GM13977 (cell line): ENCODE data around the gene KPNA2.

Experiments used
- DNase-seq: peaks from one replicate; pipeline ENCODE4 v3.0.0; 2012; ENCODE audit warnings: low spot score
- CTCF ChIP-seq: IDR thresholded peaks from 2 replicates; pipeline ENCODE4 v1.5.1; 2012; ENCODE audit warnings: mild to moderate bottlenecking, control low read depth; ENCODE audit not compliant: insufficient read depth; ENCODE audit errors: extremely low read depth, missing control alignments
- in situ Hi-C: fragments of 300-500 bp; cut with MboI; formaldehyde crosslinking; loops from one replicate; pipeline ENCODE4 v1.12.0; 2022; ENCODE audit warnings: low sequenced_read_pairs, low pct_unique_long_range_greater_than_20kb, mixed read lengths, inconsistent platforms; ENCODE audit not compliant: unreplicated experiment

Gene KPNA2

GRCh38 chr17:68087851-68088250 lies 52.3 kb downstream of the KPNA2 start:
- no peak for DNase-seq
- in situ Hi-C loops = no loop called here
- TF ChIP-seq CTCF = no peak

- DNase-seq = peak; percentile 26
- in situ Hi-C loops = no loop called here
- no peak for TF ChIP-seq CTCF
Measured at GRCh38 chr17:68089881-68090280, 54.3 kb downstream of the KPNA2 start.

GRCh38 chr17:68094481-68095078 lies 59.0 kb downstream of the KPNA2 start:
- no peak for DNase-seq
- TF ChIP-seq CTCF = no peak
- in situ Hi-C loops = no loop called here

GRCh38 chr17:68095205-68095811 lies 59.8 kb downstream of the KPNA2 start:
- in situ Hi-C loops = no loop called here
- no peak for TF ChIP-seq CTCF
- DNase-seq = no peak

GRCh38 chr17:68096111-68096510 lies 60.6 kb downstream of the KPNA2 start:
- TF ChIP-seq CTCF = no peak
- in situ Hi-C loops = no loop called here
- DNase-seq = no peak
